GM11168 (cell line): Measurements from ENCODE around the gene PGF.

Source experiments
- in situ Hi-C: fragments of 300-500 bp; cut with MboI; formaldehyde crosslinking; loops from one replicate; pipeline ENCODE4 v1.12.0; 2022; ENCODE audit warnings: low sequenced_read_pairs; ENCODE audit not compliant: unreplicated experiment

The PGF gene

DNA sequence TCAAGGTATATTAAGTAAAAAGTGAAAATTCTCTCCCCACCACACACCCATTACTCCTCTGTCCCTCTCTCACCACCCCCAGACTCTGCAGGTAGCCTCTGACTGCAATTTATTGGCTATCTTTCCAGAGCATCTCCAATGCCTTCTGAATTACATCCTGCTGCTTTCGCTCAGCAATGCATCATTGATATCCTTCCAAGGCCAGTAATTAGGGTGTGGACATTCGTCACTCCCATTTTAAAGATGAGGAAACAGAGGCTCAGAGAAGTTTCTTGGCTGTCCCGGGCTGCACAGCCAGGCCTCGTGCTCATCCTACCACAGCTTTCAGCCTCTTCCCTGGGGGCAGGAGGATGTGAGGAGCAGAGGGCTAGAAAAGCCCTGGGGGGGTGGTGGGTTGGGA lies 23.6 kb upstream of the PGF start:
- in situ Hi-C loops, result no loop called here

DNA sequence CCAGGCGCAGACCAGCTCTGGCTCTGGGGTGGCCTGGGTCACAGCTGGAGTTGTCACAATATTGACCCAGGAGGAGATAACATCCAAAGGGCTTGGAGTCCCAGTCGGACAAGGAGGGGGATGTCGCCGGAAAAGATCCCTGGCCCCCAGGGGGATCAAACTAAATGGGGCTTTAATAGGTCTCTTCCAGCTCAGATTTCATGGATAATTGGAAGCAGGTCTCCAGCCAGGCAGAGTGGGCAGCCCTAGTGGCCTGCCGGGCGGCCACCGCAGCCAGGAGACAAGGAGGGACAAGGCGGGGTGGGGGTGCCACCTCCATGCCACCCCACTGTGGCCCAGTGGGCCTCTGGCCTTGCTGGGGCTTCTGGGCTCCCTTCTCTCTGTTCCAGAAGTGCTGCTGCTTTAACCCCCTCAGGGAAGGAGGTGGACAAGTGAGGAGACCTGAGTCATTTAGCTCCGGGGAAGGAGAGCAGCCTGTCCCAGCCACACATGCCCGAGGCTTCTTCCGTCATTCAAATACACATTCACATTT lies 23.1 kb upstream of the PGF start:
- in situ Hi-C loops, result no loop called here

DNA sequence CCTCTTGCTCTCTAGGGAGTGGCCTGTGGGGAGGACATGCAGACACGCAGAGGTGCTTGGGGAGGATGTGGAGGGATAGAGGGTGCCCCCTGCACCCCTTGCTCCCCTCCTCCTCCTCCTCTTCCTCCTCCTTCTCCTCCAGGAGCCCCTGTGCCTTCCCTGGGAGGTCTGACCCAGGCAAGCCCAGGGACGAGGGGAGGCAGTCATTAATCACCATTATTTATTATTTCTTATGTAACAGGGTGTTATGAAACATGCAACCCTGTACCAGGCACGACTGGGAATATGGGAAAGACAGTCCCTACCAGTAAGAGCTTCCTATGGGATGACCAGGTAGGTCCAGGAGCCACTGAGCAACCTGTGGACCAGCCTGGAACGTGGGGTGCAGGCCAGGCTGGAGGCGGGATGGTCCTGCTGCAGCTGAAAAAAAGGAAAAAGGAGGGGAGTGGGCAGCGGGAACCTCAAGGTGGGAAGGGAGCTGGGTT lies 22.5 kb upstream of the PGF start:
- in situ Hi-C loops, result no loop called here

- in situ Hi-C loops, result no loop called here
Observed at GRCh38 chr14:74977164-74977900, 21.9 kb upstream of the PGF start.

DNA sequence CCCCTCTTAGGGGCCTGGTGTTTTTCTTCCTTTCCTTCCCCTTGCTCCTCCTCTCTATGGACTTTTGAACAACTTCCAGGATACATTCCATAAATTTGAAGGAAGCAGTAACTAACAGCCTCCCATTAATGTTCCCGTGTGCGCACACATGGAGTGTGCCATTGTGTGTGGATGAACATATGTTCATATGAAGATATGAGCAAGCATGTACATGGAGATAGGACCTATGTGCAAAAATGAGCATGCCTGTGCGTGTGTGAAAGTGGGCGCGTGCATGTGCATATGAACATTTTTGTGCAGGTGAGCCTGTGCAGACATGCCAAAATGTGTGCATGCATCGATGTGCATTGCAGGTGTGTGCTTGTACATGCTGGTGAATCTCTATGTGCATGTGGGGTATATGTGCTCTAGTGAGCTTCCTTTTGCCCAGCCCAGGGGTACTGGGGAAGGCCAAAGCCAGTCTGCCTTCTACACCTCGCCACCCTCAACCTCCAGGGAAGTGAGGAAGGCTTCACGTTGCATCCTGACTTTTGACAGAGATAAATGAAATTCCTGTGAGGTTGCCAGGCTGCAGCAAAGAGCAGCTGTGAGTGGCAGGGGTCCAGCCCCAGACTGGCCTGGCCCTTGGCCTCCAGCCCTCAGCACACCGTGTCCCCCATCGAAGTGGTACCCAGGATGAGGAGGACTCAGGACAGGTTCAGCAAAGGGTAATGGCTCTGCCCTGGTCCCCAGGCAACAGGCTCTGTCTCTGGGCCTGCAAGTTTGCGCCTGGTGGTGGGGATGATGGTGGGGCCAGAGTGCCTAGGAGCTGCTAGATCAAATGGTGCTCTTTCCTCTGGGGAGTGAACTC lies 21.1 kb upstream of the PGF start:
- in situ Hi-C loops, result no loop called here

DNA sequence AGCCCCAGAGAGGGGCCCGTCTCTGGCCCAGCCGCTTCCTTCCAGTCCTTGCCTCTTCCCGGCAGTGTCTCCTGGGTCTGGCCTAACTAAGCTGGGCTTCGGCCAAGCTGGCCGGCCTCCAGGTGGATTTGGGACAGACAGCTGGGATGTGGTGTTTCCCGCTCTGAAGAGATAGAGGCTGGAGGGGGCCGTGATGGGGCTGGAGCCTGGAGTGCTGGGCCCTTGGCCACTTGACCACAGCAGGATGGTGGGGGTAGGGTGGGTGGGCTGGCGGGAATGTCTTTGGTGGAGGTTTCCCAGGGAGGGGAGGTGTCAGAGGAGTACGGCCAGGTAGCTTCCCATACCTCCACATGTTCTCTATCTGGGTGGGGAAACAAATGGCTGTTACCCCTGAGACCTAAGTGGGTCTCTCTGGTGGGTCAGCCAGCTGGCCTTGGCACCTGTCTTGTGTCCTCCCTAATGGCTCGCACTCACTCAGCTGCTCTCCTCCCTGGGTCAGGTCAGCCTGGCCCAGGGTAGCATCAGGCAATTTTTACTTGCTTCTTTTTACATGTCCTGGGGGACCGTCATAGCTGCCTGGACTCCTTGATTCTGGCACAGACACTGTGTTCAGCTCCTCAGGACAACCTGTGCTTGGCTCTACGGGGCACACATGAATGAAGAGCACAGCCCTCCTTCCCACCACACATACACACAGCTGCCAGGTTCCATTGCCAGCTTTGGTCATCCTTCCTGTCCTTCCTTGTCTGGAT lies 19.8 kb upstream of the PGF start:
- in situ Hi-C loops, result no loop called here

GRCh38 chr14:74974364-74975058 lies 19.1 kb upstream of the PGF start:
- in situ Hi-C loops, result no loop called here

- in situ Hi-C loops, result no loop called here
Observed at GRCh38 chr14:74973905-74974363, 18.5 kb upstream of the PGF start.

- in situ Hi-C loops, result no loop called here
Observed at GRCh38 chr14:74973003-74973653, 17.7 kb upstream of the PGF start.

- in situ Hi-C loops, result no loop called here
Observed at GRCh38 chr14:74968811-74969210, 13.4 kb upstream of the PGF start.

- in situ Hi-C loops, result no loop called here
Observed at GRCh38 chr14:74965486-74966153, 10.2 kb upstream of the PGF start.

DNA sequence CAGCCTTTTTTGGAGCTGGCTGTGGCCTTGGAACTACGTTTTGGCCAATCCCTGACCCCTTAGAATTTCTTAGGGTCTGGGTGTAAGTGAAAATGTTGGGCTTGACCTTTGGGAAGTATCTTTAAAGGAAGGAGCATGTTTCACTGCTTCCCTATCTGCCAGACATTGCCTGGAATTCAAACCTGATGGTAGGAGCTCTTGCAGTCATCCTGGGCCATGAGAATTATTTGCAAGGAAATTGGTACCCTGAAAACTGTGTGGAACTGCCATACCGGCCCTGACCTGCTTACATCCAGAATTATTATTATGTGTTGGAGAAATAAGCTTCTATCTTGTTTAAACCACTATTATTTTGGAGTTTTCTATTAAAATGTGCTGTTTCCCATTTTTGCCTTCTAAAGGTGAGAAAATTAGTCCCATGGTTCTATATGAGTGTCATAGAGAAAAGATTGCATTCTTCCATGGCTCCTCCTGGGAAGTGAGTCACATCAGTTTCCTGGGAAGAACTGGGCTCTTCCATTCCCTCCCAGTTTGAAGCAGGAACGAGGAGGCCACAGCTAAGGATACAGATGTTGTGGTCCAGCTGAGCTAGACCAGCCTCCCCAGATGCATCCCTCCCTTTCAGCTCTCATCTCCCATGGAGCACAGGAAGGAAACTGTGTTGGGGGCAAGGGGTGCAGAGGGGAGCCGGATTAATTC lies 9.5 kb upstream of the PGF start:
- in situ Hi-C loops, result no loop called here

GRCh38 chr14:74963705-74964271 lies 8.4 kb upstream of the PGF start:
- in situ Hi-C loops, result no loop called here

GRCh38 chr14:74963178-74963704 lies 7.8 kb upstream of the PGF start:
- in situ Hi-C loops, result no loop called here

DNA sequence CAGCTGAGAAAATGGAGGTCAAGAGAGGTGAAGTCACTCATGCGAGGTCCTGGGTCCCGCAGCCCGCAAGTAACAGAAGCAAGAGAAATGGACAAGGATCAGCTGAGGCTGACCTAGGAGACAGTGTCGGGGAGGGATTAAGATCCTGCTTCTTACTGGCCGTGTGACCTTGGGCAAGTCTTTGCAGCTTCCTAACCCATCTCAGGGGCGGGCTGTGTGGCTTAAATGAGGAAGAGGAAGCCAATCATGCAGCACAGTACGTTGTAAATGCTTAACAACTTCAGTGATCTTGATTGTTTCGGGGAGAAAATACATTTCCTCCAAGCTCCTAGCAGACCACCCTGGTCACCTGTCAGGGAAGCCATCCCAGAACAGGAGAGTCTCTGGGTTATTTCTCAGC lies 7.1 kb upstream of the PGF start:
- in situ Hi-C loops, result no loop called here

GRCh38 chr14:74962046-74962445 lies 6.6 kb upstream of the PGF start:
- in situ Hi-C loops, result no loop called here

GRCh38 chr14:74961238-74961911 lies 6.0 kb upstream of the PGF start:
- in situ Hi-C loops, result no loop called here
